GM23248 (cell line): ENCODE measurements around the gene REM2.

ENCODE experiments used
- EZH2 ChIP-seq: fragments of 200-600 bp; sonication (generic); IDR thresholded peaks from 2 replicates; pipeline ENCODE4 v1.6.1; 2018; ENCODE audit warnings: antibody characterized with exemption, mild to moderate bottlenecking; ENCODE audit not compliant: insufficient read depth, poor library complexity, severe bottlenecking
- EZH2phosphoT487 ChIP-seq: fragments of 200-600 bp; sonication (generic); IDR thresholded peaks from 2 replicates; pipeline ENCODE4 v1.6.1; 2018; ENCODE audit warnings: antibody characterized with exemption, moderate library complexity, mild to moderate bottlenecking, low read depth; ENCODE audit not compliant: insufficient read depth

- no peak for TF ChIP-seq EZH2
- no peak for TF ChIP-seq EZH2phosphoT487
Observed at GRCh38 chr14:22843123-22843925, 39.7 kb upstream of the REM2 start.
